GM12873 (cell line): ENCODE measurements around the gene TAOK3.

Source experiments
- CTCF ChIP-seq: IDR thresholded peaks from 2 replicates; pipeline ENCODE4 v1.5.1; 2012; ENCODE audit warnings: low read depth, mild to moderate bottlenecking, moderate library complexity, low read length, control low read depth; ENCODE audit not compliant: insufficient read depth; ENCODE audit errors: missing control alignments

The TAOK3 gene

DNA sequence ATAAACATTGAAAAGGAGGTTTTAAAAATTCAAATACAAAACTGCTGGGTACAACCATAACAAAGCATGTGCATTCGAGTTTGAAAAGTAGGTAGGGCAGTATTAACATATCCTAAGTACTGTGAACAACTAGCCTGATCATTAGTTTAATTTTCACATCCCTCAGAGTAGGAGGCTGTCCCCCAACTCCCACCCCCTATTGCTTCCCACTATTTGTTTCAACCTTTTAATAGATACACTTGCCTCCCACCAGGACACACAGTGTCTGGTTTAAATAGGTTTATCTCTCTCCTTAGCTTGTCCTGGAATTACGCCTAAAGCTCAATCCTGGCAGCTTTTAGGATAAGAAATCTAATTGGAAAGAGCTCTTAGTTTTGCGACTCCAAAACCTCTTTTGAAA, 2.1 kb downstream of the TAOK3 start:
- TF ChIP-seq CTCF = no peak

DNA sequence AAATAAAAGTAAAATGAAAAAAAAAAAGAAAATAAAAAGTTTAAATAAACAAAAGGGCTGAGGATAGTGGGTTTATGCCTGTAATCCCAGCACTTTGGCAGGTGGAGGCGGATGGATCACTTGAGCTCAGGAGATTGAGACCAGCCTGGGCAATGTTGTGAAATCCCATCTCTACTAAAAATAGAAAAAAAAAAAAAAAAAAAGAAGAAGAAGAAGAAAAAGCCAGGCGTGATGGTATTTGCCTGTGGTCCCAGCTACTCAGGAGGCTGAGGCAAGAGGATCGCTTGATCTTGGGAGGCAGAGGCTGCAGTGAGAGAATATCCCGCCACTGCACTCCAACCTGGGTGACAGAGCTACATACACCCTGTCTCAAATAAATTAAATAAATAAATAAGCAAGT, 3.9 kb downstream of the TAOK3 start:
- no peak for TF ChIP-seq CTCF

DNA sequence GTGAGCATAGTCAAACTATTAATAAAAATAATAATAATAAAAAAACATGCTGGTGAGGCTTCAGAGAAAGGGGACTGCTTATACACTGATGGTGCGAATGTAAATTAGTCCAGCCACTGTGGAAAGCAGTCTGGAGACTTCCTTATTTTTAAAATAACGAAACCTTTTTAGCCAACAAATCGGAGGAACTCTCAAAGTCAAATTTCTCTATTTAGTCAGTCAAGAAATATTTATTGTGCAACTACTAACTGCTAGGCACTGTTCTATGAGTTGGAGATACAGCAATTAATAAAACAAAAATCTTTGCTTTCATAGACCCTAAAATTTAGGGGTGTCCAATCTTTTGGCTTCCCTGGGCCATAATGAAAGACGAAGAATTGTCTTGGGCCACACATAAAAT, 10.8 kb downstream of the TAOK3 start:
- TF ChIP-seq CTCF = no peak

DNA sequence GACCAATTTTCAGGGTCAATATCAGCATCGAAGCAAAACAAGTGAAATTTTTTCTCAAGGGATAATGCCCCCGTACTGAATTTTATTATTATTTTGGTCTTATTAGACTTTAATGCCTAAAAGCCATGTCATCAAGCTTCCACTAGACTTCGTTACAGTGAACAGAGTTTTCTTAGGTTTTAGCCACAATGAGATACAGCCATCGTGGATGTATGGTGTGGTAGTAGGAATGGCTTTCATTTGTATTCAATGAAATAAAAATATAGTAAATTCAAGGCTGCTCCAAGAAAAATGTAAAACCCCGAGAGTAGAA, 11.7 kb downstream of the TAOK3 start:
- TF ChIP-seq CTCF = no peak

- no peak for TF ChIP-seq CTCF
Observed at GRCh38 chr12:118359541-118359915, 13.2 kb downstream of the TAOK3 start.

DNA sequence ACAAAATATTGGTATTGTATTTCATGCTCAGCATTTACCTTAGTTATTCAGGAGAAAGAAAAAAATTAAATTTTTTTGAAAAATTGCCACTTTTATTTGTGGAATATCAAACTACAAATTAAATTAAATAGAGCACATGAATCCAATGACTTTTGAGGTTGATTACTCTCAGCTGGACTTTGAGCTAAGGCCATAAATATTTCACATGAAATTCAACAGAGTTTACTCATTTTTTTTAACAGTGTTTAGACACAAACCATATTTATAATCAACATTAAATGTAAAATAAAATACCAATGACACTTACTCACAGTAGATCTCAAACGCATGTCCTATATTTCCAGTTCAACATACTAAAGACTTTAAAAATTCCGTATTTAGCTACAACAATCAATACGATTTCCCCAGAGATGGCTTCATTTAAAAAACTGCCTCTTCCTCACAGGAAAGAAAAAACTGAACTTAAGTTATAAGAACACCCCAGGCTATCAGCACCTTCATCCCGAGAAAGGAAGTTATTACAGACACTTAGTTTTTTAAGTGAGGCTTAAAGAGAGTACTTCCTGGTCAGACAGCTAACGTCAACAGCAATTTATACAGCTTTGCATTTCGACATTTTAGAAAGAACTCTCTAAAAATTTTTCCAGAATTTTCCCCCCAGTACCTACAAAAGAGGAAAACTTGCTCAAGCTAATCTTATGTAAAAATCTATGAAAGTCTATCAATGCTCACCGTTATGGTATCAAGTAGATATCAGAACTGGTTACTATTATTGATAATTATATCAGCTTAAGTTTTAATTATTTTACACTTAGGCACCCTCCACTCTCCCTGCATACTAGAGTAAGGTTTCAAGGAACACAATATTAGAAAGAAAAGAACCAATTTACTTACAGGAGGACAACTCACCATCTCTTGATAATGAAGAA, 13.8 kb downstream of the TAOK3 start:
- TF ChIP-seq CTCF = no peak

GRCh38 chr12:118358008-118358359, 14.7 kb downstream of the TAOK3 start:
- no peak for TF ChIP-seq CTCF
